ENCODE measurements around the gene RPS29.
A peak's percentile ranks its signal among the peaks of the same experiment; 100 is the strongest.

Gene RPS29

GRCh38 chr14:49617852-49618519 is 31.8 kb upstream of the RPS29 start:
- TF ChIP-seq ZNF274 (IDR thresholded peaks at IDR 0.05; ENCODE audit: low read depth, low read length), result no peak
- no peak overlapping the region for H3K4me3 ChIP-seq (ENCODE audit: low read length)

GRCh38 chr14:49615776-49616175 is 29.6 kb upstream of the RPS29 start:
- no peak for TF ChIP-seq ZNF274 (IDR thresholded peaks at IDR 0.05; ENCODE audit: low read depth, low read length)
- H3K4me3 ChIP-seq (ENCODE audit: low read length), result no peak overlapping the region

GRCh38 chr14:49614196-49614595 is 28.0 kb upstream of the RPS29 start:
- no peak for TF ChIP-seq ZNF274 (IDR thresholded peaks at IDR 0.05; ENCODE audit: low read depth, low read length)
- H3K4me3 ChIP-seq (ENCODE audit: low read length), result no peak overlapping the region

GRCh38 chr14:49612671-49613070 is 26.5 kb upstream of the RPS29 start:
- TF ChIP-seq ZNF274 (IDR thresholded peaks at IDR 0.05; ENCODE audit: low read depth, low read length), result no peak
- H3K4me3 ChIP-seq (ENCODE audit: low read length), result no peak overlapping the region

GRCh38 chr14:49612251-49612650 is 26.1 kb upstream of the RPS29 start:
- no peak overlapping the region for H3K4me3 ChIP-seq (ENCODE audit: low read length)
- TF ChIP-seq ZNF274 (IDR thresholded peaks at IDR 0.05; ENCODE audit: low read depth, low read length), result no peak

GRCh38 chr14:49607583-49607982 is 21.4 kb upstream of the RPS29 start:
- H3K4me3 ChIP-seq (ENCODE audit: low read length), result no peak overlapping the region
- TF ChIP-seq ZNF274 (IDR thresholded peaks at IDR 0.05; ENCODE audit: low read depth, low read length), result no peak

GRCh38 chr14:49598485-49599300 is 12.5 kb upstream of the RPS29 start, which contains the start of gene LRR1:
LRR1 (plus strand) TSS chr14:49598940; CDS start chr14:49599021, 81 bp downstream.
- TF ChIP-seq ZNF274 (IDR thresholded peaks at IDR 0.05; ENCODE audit: low read depth, low read length), result no peak

GRCh38 chr14:49598189-49598484 is 12.0 kb upstream of the RPS29 start:
- no peak for TF ChIP-seq ZNF274 (IDR thresholded peaks at IDR 0.05; ENCODE audit: low read depth, low read length)
- H3K4me3 ChIP-seq (ENCODE audit: low read length), result peak overlapping the region; percentile 75

More at GRCh38 chr14:49598485-49599300, 12.5 kb upstream of the RPS29 start, which contains the start of gene LRR1:
- H3K4me3 ChIP-seq (ENCODE audit: low read length), result peak within 1 kb of the TSS; percentile 81

- no peak for TF ChIP-seq ZNF274 (IDR thresholded peaks at IDR 0.05; ENCODE audit: low read depth, low read length)
- H3K4me3 ChIP-seq (ENCODE audit: low read length), result no peak overlapping the region
These were observed 8.3 kb upstream of the RPS29 start for GRCh38 chr14:49594347-49595091.

- H3K4me3 ChIP-seq (ENCODE audit: low read length), result no peak overlapping the region
These were observed 6.8 kb upstream of the RPS29 start for GRCh38 chr14:49593016-49593415.

GRCh38 chr14:49589387-49589786 is 3.2 kb upstream of the RPS29 start:
- H3K4me3 ChIP-seq (ENCODE audit: low read length), result no peak overlapping the region
- no peak for TF ChIP-seq ZNF274 (IDR thresholded peaks at IDR 0.05; ENCODE audit: low read depth, low read length)

More at GRCh38 chr14:49593016-49593415, 6.8 kb upstream of the RPS29 start:
- no peak for TF ChIP-seq ZNF274 (IDR thresholded peaks at IDR 0.05; ENCODE audit: low read depth, low read length)

- TF ChIP-seq ZNF274 (IDR thresholded peaks at IDR 0.05; ENCODE audit: low read depth, low read length), result no peak
These were observed 687 bp upstream of the RPS29 start for GRCh38 chr14:49586673-49587460.

GRCh38 chr14:49584981-49585640 is 1.1 kb downstream of the RPS29 start:
- H3K4me3 ChIP-seq (ENCODE audit: low read length), result peak overlapping the region; percentile 87

More at GRCh38 chr14:49586673-49587460, 687 bp upstream of the RPS29 start:
- H3K4me3 ChIP-seq (ENCODE audit: low read length), result peak overlapping the region; percentile 50; the same call in 1 of the 2 replicates
